GM12865 (cell line): ENCODE measurements around the gene IRF2.
A peak's percentile ranks its signal among the peaks of the same experiment; 100 is the strongest.

Experiments
- DNase-seq: peaks from one replicate; pipeline ENCODE4 v3.0.0; 2010; ENCODE audit warnings: low read depth
- H3K4me3 ChIP-seq: 2 replicates; pipeline ENCODE4 v1.5.1; 2011; ENCODE audit warnings: mild to moderate bottlenecking, low read depth, low read length, control low read depth
- TF ChIP-seq, protein P1 (sequence below): IDR thresholded peaks from 2 replicates; pipeline ENCODE4 v1.5.1; 2011; ENCODE audit warnings: low read length, control low read depth, low read depth, inconsistent platforms; ENCODE audit not compliant: insufficient read depth; ENCODE audit errors: missing control alignments

IRF2 gene

DNA sequence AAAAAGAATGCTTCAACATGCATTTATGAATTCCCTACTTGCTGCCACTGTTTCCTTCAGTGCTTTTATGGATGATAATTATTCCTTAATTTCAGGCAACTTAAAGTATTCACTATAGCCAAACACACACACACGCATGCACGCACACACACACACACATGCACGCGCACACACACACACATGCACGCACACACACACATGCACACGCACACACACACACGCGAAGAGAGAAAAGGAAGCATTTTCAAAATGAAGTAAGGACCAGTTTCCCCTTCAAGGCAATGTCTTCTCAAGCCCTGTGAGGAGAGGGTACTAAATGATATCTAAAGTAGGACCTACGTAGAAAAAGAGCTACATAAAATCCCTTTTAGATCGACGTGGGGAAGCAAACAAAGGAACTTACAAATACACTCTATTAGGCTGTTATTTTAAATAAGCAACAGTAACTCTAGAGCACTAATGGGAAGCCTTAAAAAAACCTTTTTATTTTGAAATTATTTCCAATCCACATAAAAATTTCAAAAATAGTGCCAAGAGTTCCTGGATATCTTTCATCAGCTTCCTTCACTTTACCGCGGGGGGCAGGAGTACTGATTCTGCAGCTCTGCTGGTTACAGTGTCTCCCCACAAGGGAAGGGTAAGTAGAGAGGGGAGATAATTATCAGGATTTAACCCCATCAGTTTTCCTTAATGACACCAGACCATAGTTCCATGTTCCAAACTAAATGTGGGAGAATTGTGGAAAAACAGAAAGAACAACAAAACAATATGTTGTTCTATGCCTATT lies 13.7 kb downstream of the IRF2 start:
- DNase-seq: no peak
- no peak overlapping the region for H3K4me3 ChIP-seq
- TF ChIP-seq, protein P1, sequence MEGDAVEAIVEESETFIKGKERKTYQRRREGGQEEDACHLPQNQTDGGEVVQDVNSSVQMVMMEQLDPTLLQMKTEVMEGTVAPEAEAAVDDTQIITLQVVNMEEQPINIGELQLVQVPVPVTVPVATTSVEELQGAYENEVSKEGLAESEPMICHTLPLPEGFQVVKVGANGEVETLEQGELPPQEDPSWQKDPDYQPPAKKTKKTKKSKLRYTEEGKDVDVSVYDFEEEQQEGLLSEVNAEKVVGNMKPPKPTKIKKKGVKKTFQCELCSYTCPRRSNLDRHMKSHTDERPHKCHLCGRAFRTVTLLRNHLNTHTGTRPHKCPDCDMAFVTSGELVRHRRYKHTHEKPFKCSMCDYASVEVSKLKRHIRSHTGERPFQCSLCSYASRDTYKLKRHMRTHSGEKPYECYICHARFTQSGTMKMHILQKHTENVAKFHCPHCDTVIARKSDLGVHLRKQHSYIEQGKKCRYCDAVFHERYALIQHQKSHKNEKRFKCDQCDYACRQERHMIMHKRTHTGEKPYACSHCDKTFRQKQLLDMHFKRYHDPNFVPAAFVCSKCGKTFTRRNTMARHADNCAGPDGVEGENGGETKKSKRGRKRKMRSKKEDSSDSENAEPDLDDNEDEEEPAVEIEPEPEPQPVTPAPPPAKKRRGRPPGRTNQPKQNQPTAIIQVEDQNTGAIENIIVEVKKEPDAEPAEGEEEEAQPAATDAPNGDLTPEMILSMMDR: no peak

DNA sequence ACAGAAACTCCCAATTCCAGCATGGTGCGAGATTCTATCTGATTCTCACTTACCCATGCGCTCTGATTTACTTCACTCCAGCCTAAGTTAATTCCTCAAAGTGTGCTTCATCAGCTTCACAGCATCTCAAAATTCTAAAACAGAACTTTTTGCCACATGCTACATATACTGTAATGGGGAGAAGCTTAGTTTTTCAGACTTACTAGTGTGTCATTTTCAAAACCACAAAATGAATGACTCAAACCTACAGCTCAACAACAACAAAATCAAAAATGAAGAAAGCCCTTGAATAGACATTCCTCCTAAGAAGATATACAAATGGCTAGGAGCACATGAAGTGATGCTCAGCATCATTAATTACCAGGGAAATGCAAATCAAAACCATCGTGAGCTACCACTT lies 14.9 kb downstream of the IRF2 start:
- no peak for DNase-seq
- TF ChIP-seq, protein P1: no peak
- no peak overlapping the region for H3K4me3 ChIP-seq

DNA sequence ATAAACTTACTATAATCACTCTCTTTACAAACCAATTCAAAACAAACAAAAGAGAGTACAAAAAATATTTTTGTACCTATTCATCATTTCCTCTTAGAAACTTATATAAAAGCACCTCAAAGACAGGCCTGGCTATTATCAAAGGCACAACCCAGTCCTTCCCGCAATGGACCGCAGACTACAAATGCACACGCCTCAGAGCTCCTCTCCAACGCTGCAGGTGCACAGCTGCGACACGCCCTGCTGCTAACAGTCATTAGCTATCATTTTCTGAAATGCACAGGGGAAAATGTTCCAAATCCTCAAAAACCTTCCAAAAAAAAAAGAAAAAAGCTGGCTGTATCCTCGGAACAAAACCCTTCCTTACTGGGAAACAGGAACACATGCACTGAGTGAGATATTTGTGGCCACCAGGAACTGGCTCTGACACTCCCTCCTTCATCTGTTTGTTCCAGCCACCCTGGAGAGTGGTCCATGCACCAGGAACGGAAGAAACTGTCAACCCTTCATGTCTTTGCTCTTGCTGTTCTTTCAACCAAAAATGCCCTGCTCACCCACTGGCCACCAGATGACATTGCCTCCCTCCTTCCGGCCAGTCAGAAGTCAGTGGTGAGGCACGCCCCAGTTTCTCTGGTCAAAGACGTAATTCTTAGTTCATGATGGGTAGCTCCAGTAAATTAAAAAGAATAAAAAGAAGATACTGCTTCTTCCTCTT lies 16.7 kb downstream of the IRF2 start:
- no peak overlapping the region for H3K4me3 ChIP-seq
- TF ChIP-seq, protein P1: no peak
- no peak for DNase-seq

DNA sequence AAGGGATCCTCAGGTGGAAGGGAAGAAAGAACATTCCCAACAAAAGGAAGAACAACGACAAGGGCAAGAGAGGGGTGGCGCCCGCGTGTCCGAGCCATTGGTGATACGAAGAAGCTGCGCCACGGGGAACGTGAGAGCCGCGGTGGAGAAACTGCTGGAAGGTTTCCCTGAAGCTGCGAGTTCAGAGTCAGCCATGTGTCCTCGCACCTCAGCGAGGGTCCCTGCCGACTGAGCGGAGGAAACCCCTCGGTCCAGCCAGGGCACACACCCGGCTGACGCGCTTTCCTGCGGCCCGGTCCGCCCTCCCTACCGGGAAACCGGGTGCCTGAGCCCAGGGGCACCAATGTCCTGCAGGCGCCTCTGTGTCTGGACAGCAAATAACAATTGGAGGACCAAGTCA lies 18.0 kb downstream of the IRF2 start:
- no peak for DNase-seq
- TF ChIP-seq, protein P1: no peak
- no peak overlapping the region for H3K4me3 ChIP-seq

DNA sequence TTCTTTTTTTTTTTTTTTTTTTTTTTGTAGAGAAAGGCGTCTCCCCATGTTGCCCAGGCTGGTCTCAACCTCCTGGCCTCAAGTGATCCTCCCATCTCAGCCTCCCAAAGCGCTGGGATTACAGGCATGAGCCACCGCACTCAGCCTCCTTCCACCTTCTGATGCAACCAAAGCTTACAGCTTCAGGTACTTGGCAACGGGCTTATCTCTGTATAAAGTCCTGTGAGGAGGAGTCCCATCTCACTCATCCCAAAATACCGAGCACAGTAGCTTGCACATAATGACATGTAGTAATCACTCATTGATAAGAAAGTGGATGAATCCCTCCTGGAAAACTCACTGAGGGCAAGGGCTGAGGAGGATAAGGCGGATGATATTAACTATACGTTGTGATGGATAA lies 19.1 kb downstream of the IRF2 start:
- TF ChIP-seq, protein P1: no peak
- no peak overlapping the region for H3K4me3 ChIP-seq
- no peak for DNase-seq

DNA sequence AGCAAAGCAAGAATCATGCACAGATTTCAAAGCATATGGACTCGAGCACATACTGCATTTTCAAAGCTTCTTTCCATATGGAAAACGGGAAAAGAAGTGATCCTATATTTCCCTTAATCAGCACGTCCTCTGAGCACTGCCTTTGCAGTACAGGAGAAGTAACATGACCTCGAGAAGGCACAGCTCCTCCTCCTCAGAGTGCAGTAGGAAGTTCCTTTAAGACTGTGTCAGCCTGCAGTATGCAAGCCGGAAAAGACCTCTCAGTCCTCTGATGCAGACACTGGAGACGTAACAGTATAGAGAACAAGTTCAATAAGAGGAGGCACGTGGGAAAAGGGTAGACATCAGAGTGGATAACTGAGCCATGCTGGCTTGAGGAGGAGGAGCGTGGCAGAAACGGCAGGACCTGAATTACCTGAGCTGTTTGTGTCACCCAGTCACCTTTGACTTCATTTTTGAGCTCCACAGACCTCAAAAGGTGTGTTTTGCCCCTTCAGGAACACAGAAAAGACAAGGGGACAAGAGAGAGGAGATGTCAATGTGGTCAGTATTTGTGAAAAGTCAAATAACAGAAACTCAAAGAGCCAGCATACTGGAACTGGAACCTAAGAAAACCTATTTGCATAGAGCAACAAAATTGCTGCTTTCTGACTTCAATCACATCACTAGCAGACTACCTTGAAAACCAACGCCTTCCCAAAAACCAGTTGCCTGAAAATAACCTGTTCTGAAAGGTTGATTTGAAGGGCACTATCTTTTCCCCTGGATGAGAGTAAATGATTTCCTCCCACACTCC lies 20.8 kb downstream of the IRF2 start:
- TF ChIP-seq, protein P1: no peak
- H3K4me3 ChIP-seq: peak overlapping the region; percentile 49
- peak; percentile 79 for DNase-seq
